HG03521 (cell line): ENCODE results near the gene FRMD4A.

Experiments used
- ATAC-seq: cut with Tn5 transposase; IDR thresholded peaks from one replicate; pipeline ENCODE4 v1.9.1; 2021; ENCODE audit warnings: mild to moderate bottlenecking, moderate library complexity; ENCODE audit not compliant: unreplicated experiment

FRMD4A gene

DNA sequence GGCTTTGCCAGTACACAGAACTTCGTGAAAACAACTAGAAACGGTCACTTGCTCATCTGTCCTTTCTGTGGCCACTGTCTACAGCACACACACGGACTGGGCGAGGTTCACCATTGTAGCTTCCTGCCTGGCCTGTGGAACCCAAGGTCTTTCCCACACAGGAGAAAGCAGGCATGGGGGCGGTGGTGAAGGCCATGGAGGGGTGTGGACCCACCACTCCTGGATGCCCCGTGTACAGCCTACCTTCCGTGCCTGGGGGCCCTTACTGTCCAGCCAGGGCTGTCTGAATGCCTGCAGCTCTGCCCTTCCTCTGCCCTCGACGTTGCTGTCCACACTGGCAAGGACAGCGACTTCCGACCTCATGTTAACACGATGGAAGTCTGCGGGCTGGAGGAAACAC lies 635.1 kb downstream of the FRMD4A start:
- ATAC-seq, result no peak

DNA sequence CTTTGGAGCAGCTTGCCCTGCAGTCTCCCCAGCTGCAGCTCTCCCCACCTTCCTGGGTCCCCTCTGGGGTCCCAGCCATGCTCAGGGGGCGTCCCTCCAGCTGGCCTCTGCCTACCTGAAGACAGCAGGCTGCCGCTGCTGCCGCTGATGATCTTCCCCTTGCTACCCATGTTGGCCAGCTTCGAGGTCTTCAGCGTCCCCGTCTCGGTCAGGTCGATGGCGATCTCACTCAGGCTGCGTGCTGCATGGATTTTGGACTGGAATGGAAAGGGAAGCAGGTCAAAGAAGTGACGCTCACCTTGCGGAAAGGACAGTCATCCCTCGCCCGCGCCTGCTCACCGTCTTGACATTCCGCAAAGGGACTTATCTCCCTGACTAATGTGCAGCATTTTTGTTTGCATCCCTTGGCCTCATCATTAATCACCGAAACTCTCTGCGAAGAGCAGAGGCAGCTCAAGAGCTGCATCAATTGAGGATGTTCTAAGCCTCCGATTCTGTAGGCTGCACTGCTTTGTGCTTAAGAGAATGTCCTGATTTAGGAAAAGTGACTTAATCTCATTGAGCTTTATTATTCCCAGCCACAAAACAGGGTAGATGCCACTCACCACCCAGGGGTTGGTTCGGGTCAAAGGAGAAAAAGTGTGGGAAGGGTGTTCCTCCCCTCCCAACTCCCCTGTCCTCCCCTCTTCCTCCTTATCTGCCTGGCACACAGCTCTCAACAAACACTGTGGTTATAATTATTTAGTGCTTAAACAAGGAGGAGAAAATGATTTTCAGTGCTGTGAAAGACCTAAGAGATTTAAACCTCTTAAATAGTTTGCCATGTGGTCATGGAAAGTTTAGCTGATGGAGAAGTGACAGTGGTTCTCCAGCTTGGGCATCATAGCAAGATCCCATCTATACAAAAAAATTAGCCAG lies 636.7 kb downstream of the FRMD4A start:
- ATAC-seq, result no peak

DNA sequence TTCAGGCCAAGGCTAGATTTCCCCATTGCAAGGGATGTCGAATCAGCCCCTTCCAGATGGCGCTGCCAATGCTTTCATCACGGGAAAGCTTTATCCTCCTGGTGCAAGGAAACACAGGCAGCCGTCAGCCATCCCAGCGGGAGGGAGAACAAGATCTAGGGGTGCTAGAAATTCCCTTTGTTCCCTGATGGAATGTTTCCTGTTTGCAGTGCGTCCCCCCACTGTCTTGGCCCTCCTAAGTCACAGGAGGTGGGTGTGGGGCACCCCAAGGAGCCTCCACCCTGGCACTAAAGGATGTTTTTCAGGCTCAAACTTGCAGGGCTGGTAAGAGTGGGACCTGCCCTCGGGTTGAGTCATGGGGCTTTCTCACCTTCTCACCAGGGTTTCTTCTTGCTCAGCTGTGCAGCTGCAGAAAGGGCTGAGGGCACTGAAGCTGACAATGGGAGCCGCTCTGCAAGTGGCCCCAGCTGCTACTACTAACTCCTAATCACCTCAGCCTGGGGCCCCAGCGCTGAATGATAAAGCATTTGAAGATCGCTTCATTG lies 640.4 kb downstream of the FRMD4A start:
- no peak for ATAC-seq

DNA sequence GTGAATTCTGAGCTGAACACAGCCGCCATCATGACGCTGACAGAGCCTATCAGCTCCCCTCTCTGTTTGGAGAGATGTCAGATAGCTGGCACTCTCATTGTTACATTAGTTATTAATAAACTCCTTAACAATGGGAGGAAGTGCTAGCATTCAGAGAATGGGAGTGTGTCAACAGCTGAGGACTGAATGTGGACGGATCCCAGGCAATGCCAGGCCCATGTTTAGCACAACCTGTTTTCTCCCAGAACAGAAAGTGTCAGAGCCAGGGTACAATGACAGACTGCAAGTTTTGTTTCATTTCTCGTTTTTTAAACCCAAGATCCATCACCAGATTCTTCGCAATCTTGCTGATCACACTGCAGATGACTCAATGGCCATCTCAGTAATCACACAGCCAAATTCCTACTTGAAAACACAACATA lies 644.4 kb downstream of the FRMD4A start:
- no peak for ATAC-seq

DNA sequence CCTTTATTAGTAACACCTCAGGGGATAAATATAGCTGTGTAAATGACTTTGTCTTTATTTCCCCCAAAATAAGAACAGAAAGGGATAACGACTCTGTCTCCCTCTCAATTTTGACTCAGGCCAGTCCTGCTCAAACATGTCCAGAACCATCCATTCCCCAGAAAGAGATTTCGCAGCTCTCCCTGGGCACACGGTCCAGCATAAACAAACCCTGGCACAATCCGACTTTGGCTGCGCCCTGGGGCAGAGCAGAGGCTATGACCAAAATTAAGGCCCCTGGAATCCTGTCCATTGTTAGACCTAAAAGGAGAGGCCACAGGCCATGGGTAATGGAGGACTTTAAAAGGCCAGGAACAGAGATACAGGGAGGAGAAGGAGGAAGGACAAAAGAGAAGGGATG lies 644.8 kb downstream of the FRMD4A start:
- ATAC-seq, result no peak

DNA sequence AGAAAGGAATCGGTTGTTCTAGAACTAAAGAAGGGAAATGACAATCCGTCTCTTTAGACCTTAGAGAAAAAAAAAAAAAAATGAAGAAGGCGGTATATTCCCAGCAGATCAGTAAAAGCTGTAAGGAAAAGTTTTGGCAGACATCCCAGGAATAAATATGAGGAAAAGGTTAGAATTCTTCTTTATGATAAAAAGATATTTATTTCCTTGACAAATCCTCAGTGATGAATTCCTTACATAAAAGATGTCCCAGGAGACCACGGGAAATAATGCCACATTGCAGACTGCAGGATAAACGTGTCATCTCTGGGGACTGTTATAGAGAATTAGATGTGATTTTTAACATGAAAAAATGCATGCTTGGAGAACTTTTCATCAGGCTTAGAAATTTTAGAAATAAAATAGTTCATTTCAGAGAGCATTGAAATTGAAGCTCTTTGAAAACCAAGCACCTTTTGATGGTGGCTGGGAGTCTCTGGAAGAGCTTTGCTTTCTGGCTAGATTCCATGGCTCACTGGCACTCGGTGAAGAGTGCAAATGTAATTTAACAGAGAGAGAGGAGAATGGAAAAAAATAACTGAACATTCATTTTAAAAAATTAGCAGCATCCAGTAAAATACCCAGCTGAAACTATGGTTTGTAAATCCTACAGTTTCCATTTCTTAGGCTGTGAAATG lies 645.8 kb downstream of the FRMD4A start:
- no peak for ATAC-seq

DNA sequence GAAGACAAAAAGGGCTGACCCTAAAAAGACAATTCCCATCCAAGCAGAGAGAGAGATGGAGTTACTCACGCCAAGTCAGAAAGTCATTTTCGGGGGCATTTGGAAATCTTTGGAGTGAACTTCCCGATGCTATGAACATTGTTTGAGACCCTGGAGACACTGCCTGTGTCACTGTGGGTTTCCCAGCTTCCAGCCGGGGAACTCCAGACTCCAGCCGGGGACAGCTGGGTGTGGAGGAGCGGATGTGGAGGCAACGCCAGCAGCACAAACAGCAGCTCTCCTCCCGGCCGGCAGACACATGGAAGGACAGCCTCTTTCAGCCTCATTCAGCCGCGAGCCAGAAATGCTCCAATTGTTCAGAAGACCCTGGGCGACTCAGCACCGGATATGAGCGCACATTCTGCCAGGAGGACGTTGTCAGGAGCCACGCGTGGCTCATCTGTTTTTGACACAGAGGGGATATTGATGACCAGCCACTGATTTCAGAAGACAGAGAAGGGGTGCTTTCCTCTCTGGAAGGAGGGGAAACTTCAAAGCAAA lies 646.4 kb downstream of the FRMD4A start:
- no peak for ATAC-seq

DNA sequence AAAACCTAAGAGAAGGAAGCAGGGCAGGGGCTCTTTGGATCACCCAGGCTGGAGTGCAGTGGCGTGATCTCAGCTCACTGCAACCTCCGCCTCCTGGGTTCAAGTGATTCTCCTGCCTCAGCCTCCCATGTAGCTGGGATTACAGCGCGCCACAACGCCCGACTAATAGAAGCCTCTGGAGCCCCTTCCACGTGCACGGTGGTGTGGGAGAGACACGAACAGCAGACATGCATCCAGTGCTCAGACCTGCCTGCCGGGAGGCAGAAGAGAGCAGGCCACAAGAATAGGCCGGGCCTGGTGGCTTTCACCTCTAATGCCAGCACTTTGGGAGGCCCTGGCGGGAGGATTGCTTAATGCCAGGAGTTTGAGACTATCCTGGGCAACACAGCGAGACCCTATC lies 647.7 kb downstream of the FRMD4A start:
- ATAC-seq, result no peak

DNA sequence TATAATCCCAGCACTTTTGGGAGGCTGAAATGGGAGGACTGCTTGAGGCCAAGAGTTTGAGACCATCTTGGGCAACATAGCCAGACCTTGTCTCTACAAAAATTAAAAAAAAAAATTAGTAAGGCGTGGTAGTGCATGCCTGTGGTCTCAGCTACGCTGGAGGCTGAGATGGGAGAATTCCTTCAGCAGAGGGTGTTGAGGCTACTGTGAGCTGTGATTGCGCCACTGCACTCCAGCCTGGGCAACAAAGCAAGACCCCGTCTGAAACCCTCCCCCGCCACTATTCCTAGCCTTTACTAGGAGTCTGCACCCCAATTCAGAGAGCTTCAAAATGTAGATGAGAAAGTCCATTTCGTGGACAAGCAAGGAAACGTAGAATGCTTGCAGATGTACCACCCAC lies 648.8 kb downstream of the FRMD4A start:
- no peak for ATAC-seq

DNA sequence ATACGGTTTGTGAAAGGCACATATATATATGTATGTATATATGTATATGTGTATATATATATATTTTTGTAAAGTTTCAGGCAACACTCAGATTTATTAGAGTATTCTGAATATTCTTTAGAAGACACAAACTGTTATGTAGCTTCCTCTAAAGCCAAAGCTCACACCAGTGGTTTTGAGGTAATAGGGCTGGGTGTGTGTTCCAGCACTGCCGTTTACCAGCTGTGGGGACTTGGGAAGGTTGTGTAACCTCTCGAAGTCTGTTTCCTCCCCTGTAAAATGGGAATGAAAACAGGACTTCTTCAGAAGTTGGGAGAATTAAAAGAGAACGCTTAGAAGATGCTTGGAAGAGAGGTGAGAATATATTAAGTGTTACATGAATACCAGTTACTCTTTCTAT lies 649.2 kb downstream of the FRMD4A start:
- ATAC-seq, result no peak

DNA sequence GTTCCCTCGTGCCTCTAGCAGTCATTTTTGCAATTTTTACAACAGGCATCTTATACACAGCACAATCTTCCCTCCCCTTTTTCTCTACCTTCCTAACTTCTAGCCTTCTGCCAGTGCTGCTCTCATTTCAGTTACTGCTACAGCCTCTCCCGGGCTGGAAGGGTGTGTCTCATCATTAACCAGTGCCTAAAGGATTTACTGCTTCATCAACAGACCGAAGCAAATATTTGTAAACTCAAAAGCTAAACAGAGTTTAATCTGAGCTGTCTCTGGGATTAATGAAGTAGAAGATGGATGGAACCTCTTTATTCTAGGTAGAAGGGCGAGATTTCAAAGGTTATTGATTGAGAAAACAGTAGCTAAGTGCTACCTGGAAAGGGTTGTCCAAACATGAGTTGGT lies 649.6 kb downstream of the FRMD4A start:
- ATAC-seq, result no peak

DNA sequence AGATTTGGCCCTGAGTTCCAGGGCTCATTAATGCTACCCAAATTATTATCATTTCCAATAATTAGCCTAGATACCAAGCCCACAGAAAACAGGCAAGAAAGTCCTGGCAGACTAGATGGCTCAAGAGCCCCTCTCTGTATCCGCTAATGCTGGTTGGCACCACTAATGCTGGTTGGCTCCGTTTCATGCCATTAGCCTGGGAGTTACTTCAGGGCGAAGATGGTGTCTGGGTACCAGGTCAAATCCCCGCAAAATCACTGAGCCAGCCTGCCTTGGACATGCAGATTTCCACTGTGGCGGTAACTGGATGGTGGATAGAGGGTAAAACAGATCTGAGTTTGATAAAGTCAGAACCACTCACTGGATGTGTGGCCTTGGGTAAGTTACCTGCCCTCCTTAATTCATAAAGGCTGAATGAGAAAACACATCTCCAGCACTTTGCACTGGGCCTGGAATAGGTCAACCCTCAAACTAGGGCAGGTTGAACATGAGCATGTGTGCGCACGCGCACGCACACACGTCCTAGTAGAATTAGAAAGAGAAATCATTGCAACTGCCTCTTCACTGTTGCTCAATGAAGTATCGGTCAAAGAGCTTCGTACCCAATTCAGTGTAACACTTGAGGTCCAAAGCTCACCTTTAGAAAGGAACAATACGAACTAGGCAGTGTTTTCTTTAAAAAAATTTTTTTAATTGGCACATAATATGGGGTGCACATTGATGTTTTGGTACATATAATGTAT lies 652.5 kb downstream of the FRMD4A start:
- ATAC-seq, result no peak

DNA sequence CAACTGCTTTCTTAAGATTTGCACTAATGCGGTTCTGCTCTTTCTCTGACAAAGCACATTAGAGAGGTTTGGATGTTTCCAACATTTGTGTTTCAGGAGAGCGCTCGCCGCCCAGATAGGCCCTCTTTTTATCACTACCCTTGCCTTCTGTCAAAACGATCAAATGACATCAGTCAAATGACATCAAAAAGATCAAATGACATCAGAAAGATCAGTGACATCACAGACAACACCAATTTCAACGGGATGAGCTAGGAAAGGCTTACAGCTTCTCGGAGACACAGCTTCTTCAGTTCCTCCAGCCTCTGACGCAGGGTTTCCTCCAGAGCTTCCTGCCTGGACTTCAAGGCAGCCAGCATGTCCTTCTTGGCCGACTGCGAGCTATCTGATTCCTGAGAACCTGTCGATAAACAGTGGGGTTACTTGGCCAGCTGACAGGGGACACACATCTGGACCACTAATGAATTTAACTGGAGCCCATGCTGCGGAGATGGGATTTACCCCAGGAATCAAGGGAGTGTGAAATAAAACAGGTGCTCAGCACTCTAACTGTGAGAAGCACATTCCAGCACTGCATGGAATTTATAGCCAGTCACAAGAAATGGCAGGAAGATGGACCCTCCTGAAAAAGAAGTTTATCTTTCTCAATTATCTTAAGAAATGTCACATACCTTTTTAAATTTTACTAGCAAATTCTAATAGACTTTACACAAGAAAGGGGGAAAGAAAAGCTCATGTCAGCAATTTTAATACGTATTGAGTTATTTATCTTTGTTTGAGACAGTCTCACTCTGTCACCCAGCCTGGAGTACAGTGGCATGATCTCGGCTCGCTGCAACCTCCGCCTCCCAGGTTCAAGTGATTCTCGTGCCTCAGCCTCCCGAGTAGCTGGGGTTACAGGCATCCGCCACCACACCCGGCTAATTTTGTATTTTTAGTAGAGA lies 655.8 kb downstream of the FRMD4A start:
- no peak for ATAC-seq

DNA sequence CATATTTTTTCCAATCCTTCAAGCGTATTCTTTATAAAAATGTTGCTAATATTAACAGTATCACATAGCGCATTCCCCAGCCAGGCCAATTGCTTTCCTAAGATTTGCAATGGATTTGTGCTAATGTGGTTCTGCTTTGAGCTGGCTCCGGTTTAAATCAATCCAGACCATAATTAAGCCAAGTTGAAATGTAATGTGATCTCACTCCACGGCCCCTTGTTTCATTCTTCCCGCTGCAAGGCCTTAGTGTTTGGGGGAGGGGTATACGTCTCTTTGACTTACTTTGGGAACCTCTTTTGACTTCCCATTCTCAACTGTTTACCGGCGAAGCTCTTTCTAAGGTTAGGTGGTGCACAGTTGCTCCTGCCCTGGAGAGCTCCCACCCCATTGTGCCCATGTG lies 657.6 kb downstream of the FRMD4A start:
- ATAC-seq, result no peak

DNA sequence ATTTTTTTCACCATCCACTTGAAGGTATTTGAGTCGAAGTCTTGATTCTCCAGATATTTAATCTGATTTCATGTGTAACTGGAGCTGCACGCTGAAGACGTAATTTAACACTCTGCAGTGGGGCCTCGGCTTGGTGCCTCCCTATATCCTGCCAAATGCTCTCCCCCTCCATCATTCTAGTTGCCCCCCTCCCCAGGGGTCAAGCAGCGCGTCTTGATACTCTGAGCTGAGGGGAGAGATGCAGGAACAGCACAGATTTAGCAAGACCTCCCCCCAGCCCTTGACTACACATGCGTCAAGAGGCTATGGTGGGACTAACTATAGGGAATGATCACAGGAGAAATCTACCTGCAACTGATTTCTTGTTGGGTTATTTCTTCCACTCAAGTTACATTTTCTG lies 658.2 kb downstream of the FRMD4A start:
- no peak for ATAC-seq

DNA sequence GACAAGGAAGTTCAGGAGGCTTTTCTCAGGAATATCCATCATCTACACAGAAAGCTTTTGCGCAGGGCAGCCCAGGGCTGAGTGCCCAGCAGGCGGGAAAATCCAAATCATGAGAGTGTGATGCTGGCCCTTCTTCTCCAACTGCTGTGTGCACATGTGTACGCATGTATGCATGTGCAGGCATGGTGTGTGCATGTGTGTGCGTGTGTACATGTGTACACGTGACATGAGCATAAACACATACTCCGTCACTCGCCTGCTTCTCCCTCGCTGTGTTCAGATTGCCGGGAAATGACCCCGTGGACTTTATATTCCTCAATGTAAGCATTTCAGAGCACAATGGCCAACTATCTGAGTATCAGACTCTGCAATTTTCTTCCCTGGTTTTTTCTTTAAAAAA lies 658.8 kb downstream of the FRMD4A start:
- ATAC-seq, result no peak

DNA sequence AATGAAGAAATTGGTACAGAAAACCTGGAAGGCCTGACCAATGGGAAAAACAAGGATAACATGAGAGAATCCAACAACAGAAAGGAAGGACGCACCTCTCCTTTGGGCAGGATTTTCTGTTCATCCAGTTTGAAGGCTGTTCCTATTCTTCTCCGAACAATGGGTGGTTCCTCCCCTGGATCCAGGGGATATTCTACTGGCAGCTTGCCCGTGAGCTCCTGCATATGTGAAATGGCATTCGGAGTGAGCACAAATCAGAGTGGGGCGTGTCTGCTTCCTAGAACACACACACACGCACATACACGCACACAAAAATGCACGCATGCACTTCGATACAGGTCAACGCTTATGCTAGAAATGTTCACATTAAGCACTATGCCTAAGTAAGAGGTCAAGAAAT lies 660.4 kb downstream of the FRMD4A start:
- no peak for ATAC-seq

DNA sequence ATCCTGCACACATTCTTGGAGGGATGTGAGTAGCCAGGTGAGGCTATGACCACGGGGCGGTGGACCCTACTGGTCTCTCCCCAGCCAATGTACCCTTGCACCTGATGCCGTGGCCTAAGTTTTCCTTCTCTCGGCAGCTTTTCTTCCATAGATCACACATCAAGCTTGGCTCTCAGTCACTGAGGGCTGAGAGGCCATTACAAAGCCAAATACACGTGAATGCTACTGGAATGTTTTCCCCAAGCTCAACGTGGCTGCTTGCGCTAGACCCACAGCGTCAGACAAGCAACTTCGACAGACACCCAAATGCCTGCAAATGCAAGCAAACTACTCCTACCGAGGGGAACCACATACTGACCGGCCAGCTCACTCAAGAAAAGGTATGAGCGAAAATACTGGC lies 660.8 kb downstream of the FRMD4A start:
- no peak for ATAC-seq

DNA sequence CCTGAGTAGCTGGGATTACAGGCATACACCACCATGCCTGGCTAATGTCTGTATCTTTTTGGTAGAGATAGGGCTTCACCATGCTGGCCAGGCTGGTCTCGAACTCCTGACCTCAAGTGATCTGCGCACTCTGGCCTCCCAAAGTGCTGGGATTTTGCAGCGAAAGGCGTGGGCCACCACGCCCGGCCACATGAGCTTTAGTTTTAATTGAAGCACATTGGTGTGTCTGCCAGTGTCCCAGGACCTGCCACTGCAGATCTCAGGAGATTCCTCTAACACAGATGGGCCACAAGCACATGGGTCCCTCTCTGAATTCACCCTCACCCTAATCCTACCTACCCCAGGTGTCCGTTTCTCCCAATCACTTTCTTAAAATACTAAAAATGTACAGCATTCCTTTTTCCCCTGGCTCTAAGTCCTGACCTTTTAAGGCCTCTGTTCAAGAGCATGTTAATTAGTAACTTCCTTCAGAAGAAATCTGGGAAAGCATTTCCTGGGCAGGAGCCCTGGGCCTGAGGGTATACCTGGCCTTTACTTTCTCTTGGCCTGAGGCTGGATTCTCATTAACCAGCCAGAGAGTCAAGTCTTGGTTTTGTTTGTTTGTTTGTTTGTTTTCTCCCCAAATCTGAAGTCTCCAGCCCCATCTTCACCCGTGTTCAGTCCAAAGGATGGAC lies 661.4 kb downstream of the FRMD4A start:
- no peak for ATAC-seq
